ENCODE data around the gene MAD1L1. TPM values are rescaled to one million over a fixed set of nuclear protein-coding genes. Genes with fewer than 3 reads are reported as not detected.

MAD1L1 gene
- total and polyA plus RNA-seq, 2 of the 13 experiments (the other 11 are each of a cell fraction or from before 2014, with no cell fraction given): 17.4 to 64.7 TPM

DNA sequence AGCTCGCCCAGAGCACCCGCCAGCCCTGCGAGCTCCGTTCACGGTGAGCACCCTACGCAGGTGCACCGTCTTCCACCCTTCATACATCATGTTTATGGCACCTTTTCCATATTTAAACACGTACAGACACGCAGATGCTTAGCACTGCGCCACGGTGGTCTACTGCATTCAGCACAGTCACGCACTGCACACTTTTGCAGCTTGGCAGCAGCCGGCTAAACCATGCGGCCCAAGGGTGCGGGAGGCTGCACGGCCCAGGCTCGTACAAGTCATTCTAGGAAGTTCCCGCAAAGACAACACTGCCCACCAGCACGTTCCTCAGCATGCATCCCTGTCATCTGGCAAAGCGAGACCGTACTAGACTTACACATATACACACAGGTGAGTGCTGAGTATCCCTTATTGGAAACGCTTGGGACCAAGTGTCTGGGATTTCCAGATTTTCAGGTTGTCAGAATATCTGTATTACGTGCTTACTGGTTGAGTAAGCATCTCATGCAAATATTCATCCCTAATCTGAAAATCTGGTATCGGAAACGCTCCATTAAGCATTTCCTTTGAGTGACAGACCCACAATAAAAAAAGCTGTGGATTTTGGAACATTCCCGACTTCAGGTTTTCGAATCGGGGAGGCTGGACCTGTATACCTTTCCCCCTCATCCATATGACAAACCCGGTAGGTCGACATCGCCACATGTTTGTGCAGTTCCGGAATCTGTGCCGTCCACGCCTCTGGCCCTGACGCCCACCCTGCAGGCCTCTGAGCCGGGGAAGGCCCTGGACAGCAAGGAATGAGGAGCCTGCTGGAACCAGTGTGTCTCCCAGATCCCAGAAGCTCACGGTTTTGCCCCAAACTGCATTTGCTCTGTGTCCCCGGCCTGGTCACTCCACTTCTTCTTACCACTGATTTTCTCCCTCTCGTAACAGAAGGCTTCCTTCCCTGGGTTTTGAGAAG, 340.5 kb downstream of the MAD1L1 start:
- H2AFZ ChIP-seq (ENCODE audit: low read length): no peak overlapping the region
- ATAC-seq (no peak), DNase-seq (ENCODE audit: low spot score) (no peak), FAIRE-seq (no peak)
- H3K9me3 ChIP-seq (ENCODE audit: low read length): no peaks in the 10 kb centered on the region
- POLR2A ChIA-PET: no interaction called here
- no TSS peak for BruUV-seq (replicated peaks)
- WGBS (ENCODE audit: low lambda C conversion rate): 98% methylated on average over 38 of the region's 39 CpGs
- CTCF ChIA-PET (ENCODE audit: low intra/inter-chr PET ratio, low total read pairs): no interaction called here
- intact Hi-C loops (cut with micrococcal nuclease; ENCODE audit: unreplicated experiment): no loop called here
- H3K4me1 ChIP-seq (ENCODE audit: insufficient read depth, low read length): 0 out of 2 replicates have a peak, but pooled peaks cover 10% of the 10 kb centered on the region
- in situ Hi-C loops (cut with HindIII; ENCODE audit: extremely low pct_ligation_motif_present, low pct_unique_long_range_greater_than_20kb): no loop called here
- no peak for TF ChIP-seq ZKSCAN8 (CRISPR knock-in tag; IDR thresholded peaks at IDR 0.05; ENCODE audit: borderline replicate concordance)
- TF ChIP-seq RELA (CRISPR knock-in tag; IDR thresholded peaks at IDR 0.05): no peak
- TF ChIP-seq TEAD3 (CRISPR knock-in tag; optimal IDR thresholded peaks at IDR 0.05; ENCODE audit: borderline replicate concordance): no peak
- no peak for TF ChIP-seq TMF1 (CRISPR knock-in tag; IDR thresholded peaks at IDR 0.05; ENCODE audit: low read depth)
- H4K20me1 ChIP-seq (ENCODE audit: insufficient read depth, low read length): no peaks in the 10 kb centered on the region
- peaks cover 21 to 29% of the 10 kb centered on the region in 2 experiments for H3K36me3 ChIP-seq (replicated peaks in 1 of 2; ENCODE audit: control insufficient read depth in 1 of 2, insufficient read depth in 2 of 2, low read length in 2 of 2)
- no peak overlapping the region for H3K4me3 ChIP-seq (replicated peaks in 1 of 3; ENCODE audit: insufficient read depth in 1 of 3, low read depth in 2 of 3, low read length in 3 of 3)
- no peak overlapping the region for H3K27ac ChIP-seq (ENCODE audit: extremely low read length, insufficient read depth, low read length)
- H3K9ac ChIP-seq (ENCODE audit: insufficient read depth, low read depth, low read length): no peak overlapping the region
- H3K27me3 ChIP-seq (ENCODE audit: control insufficient read depth in 1 of 2, insufficient read depth in 2 of 2, low read length in 2 of 2): no peaks in the 10 kb centered on the region; a peak in 1 of 5 replicates
- no peaks in the 10 kb centered on the region for H3K79me2 ChIP-seq (ENCODE audit: insufficient read depth, low read length)
- H3K4me2 ChIP-seq (ENCODE audit: low read depth, low read length): no peak overlapping the region

DNA sequence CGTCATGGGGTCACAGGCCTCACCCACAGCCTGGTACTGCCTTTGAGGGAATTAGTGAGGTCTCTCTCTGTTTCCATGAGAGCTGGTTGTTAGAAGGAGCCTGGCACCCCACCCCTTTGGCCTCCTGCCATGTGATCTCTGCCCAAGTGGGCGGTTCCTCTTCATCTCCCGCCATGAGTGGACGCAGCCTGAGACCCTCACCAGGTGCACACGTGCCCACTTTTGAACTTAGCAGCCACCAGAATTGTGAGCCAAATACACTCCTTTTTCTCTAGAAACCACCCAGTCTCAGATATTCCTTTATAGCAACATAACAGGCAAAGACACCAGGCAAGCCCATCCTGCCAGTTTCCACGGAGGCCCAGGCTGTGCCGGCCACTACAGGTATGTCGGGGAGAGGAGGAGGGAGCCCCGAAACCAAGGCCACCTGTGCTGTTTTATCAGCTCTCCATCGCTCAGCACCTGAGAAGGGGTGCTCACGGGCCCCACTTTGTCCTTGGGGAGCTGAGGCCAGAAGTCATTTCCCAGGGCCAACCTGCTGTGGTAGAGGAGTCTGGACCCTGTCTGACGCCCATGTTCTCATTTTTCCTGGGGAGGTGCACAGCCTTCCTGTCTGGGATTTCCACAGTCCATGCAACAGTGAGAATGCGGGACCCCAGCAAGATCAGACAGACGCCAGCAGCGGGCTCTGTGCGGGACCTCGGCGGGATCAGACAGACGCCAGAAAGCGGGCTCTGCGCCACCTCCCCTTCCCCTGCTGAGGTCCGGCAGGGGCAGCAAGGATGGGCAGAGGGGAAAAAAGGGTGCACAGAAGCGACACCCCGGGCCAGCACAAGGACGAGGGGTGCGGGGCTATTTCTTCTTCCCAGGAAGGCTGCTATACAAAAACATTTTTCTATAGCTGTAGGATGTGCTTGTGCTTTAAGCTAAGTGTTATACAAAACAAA, 342.2 kb downstream of the MAD1L1 start:
- Histone ChIP-seq H3K4me1 (ENCODE audit: insufficient read depth, low read length) (0 out of 2 replicates have a peak, but pooled peaks cover 10% of the 10 kb centered on the region), H3K9me3 (ENCODE audit: low read length) (no peaks in the 10 kb centered on the region), H4K20me1 (ENCODE audit: insufficient read depth, low read length) (no peaks in the 10 kb centered on the region), H3K4me2 (ENCODE audit: low read depth, low read length) (no peak overlapping the region), H3K36me3 (replicated peaks in 1 of 2; ENCODE audit: control insufficient read depth in 1 of 2, insufficient read depth in 2 of 2, low read length in 2 of 2) (peaks cover 26 to 27% of the 10 kb centered on the region in 2 experiments), H2AFZ (ENCODE audit: low read length) (no peak overlapping the region), H3K27ac (ENCODE audit: extremely low read length, insufficient read depth, low read length) (no peak overlapping the region), H3K4me3 (replicated peaks in 1 of 3; ENCODE audit: insufficient read depth in 1 of 3, low read depth in 2 of 3, low read length in 3 of 3) (no peak overlapping the region), H3K9ac (ENCODE audit: insufficient read depth, low read depth, low read length) (no peak overlapping the region), H3K27me3 (ENCODE audit: control insufficient read depth in 1 of 2, insufficient read depth in 2 of 2, low read length in 2 of 2) (no peaks in the 10 kb centered on the region; a peak in 1 of 5 replicates), H3K79me2 (ENCODE audit: insufficient read depth, low read length) (no peaks in the 10 kb centered on the region)
- intact Hi-C loops (cut with micrococcal nuclease; ENCODE audit: unreplicated experiment): no loop called here
- POLR2A ChIA-PET: no interaction called here
- WGBS (ENCODE audit: low lambda C conversion rate): 94% methylated on average over 24 of the region's 26 CpGs
- CTCF ChIA-PET (ENCODE audit: low intra/inter-chr PET ratio, low total read pairs): no interaction called here
- FAIRE-seq (no peak), DNase-seq (ENCODE audit: low spot score) (no peak), ATAC-seq (no peak)
- in situ Hi-C loops (cut with HindIII; ENCODE audit: extremely low pct_ligation_motif_present, low pct_unique_long_range_greater_than_20kb): no loop called here
- no TSS peak for BruUV-seq (replicated peaks)
- no peak for TF ChIP-seq ZNF256 (CRISPR knock-in tag; conservative IDR thresholded peaks at IDR 0.05)
- TF ChIP-seq ZNF564 (CRISPR knock-in tag; IDR thresholded peaks at IDR 0.05): peak; percentile 58; the same call in 1 of the 2 replicates
- TF ChIP-seq ZNF7 (CRISPR knock-in tag; IDR thresholded peaks at IDR 0.05): peak; percentile 87
- no peak for TF ChIP-seq ZNF552 (CRISPR knock-in tag; IDR thresholded peaks at IDR 0.05; ENCODE audit: borderline replicate concordance)
- TF ChIP-seq ARHGAP35 (CRISPR knock-in tag; IDR thresholded peaks at IDR 0.05; ENCODE audit: borderline replicate concordance): no peak
- TF ChIP-seq ARID4A (CRISPR knock-in tag; IDR thresholded peaks at IDR 0.05; ENCODE audit: borderline replicate concordance): no peak

Data from HepG2 (cell line).